COLO829 (cell line): ENCODE data around the gene PLEKHH1.
A peak's percentile ranks its signal among the peaks of the same experiment; 100 is the strongest.

ENCODE experiments used
- DNase-seq: peaks from one replicate; pipeline ENCODE4 v3.0.0; 2012; ENCODE audit warnings: low spot score

Gene PLEKHH1

DNA sequence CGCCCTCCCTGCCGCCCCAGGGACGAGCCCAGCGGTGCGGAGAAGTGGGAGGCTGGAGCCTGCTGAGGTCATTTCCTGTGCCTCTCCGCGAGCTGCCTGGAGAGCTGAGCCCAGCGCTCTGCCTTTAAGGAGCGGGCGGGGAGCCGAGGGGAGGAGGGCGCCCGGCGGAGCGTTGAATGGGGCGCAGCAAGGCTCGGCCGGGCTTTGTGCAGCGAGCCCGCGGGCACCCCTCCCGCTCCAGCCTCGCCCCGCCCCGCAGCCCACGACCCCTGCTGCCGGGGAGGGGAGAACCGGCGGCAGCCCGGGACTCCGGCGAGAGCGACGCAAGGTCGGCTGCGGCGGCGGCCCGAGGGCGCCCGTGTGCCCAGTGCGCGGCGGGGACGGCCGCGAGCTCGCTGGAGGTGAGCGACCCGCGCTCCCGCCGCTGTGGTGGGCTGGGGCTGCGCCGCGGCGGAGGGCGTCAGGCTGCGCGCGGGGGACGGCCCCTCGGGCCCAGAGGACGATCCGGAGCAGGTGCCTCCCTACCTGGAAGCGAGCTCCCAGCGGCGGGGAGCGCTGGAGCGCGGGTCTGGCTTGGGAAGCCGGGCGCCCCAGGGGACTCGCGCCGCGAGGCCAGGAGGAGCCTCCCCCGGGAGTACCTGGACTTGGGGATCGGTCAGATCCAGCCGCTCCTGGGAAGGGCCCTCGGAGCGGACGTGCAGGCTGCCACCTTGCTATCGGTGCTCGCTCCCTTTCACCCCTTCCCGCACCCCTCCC lies at the start of gene PLEKHH1:
PLEKHH1 (plus strand) TSS at position 293 of the 756 bp plus-strand sequence. CDS start 8,578 bp downstream, outside the sequence.
- DNase-seq: peak; percentile 69

DNA sequence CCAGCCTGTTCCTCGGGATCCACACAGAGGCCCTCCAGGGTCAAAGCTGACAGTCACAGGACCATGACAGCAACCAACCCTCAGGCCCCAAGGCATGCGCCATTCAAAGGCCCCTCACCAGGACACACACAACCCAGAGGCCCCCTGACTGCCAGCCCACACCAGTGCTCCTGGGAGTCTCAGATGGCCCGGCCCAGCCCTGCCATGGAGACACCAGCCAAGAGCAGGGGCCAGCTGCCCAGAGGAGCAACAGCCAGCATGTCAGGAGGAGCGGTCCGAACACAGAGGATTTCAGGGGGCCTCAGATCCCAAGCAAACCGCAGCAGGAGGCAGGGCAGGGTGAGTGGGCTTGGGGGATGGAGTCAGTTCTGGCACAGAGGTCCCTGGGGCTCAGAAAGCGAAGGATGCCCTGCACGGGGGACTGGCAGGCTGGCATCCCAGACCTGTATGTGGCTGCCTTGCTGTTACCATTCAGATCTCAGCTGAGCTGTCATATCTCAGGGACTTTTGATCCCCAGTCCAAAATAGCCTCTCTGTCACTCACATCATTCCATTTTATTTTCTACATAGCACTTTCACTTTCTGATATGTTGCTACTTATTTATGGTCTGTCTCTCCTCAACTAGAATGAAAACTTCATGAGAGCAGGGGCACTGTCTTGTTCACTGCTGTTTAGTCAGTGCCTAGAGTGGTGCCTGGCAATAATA lies 49.4 kb upstream of the PLEKHH1 start:
- no peak for DNase-seq

DNA sequence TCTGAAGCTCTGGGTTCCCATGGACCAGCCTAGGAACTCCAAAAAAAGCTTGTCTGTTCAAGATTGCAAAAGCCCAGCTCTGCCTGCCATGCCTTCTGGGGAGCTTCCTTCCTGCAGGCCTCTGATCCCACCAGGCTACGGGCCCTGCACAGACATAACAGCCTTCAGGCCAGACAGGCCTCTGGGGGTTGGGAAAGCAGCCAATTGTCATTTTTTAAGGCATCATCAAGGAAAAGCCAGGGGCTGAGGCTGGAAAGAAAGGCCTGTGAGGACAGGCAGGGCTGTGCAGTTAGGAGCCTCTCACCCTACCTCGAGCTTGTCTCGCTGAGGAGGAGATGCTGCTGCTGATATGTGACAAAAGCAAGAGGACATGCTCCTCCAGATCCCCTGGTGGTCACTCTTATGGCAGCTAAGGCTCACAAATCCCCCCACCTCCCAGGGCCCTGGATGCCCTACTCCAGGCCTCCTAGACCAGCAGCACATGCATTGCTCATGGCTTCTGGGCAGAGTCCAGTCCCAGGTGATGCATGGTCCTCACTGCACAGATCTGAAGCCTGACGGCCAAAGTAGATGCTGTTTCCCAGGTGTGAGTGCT lies 47.5 kb upstream of the PLEKHH1 start:
- no peak for DNase-seq

- DNase-seq: no peak
Observed at GRCh38 chr14:67486890-67487289, 46.2 kb upstream of the PLEKHH1 start.

DNA sequence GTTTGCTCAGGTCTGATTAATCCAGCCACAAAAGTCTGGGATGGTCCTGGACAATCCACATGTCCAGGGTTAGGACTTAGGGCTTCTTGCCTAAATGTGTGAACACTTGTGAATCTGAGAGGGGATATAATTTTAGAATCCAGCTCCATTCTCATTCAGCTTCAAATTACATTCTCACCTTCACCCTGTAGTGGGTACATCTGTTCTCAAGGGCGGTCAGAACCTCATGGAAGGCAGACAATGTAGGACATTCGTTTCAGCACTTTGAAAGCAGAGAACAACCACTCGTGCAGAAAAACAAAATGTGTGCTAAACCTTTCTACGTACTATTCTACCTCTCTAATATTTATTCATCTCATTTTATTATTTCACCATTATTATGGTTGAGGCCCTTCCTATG lies 45.8 kb upstream of the PLEKHH1 start:
- DNase-seq: no peak

DNA sequence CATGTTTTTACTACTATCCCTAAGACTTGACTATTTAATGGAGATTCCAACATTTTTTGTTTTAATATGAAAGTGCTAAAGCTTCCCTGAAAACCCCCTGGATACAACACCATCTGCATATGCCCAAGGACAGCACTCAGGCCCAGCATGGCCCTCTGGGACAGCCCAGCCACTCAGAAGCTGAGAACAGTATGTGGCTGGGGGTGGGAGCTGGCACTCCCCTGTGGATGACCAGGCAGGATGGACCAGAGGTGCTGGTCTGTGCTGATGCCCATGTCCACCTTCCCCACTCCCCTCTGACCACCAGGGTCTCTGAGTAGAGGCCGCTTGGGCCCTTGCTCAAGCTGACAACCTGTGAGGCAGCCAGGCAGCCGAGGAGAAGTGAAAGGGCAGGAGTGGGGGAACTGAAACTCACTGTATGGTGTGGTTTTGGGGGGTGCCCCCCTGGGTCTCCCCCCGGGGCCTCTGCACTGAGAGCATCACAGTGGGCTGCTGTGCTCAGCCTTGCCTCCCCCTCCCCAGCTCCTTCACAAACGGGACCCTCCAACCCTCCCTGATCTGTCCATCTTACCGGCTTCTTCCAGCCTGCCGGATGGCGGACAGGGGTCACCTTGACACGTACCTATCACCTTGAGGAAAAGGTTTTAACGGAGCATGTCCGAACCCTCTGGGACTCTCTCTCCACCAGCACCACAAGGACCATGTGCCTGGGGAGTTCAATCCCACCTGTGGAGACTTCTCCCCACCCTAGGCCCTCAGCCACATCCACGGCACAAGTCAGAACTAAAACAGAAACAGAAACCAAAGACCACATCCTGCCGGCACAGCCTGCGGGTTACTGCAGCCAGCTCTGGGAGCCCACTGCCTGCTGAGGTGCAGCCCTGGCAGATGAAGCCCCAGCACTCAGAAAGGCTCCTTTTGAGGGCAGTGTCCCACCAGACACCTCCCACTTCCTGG lies 44.9 kb upstream of the PLEKHH1 start, which contains the start of gene TMEM229B:
TMEM229B (minus strand) TSS at position 785 of the 957 bp plus-strand sequence. CDS start 14,798 bp downstream, outside the sequence.
- no peak for DNase-seq

DNA sequence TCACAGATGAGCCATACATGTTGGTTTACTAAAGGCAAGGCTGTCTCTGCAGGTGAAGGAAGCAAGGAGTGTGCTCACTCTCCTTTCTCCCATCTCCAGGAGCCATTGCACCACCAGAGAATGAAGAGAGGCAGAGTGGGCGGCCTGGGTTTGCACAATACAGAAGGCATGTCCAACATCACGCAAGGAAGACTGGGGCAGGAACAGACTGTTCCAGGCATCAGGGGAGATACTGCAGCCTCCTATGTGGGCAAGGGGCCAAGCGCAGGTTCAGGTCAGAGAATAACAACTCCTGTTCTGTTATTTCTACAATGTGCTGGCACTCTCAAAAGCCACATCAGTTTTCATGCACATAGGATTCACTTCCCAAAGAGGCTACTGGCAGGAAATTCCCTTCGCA lies 42.9 kb upstream of the PLEKHH1 start:
- DNase-seq: no peak

GRCh38 chr14:67491285-67491684 lies 41.8 kb upstream of the PLEKHH1 start:
- no peak for DNase-seq

DNA sequence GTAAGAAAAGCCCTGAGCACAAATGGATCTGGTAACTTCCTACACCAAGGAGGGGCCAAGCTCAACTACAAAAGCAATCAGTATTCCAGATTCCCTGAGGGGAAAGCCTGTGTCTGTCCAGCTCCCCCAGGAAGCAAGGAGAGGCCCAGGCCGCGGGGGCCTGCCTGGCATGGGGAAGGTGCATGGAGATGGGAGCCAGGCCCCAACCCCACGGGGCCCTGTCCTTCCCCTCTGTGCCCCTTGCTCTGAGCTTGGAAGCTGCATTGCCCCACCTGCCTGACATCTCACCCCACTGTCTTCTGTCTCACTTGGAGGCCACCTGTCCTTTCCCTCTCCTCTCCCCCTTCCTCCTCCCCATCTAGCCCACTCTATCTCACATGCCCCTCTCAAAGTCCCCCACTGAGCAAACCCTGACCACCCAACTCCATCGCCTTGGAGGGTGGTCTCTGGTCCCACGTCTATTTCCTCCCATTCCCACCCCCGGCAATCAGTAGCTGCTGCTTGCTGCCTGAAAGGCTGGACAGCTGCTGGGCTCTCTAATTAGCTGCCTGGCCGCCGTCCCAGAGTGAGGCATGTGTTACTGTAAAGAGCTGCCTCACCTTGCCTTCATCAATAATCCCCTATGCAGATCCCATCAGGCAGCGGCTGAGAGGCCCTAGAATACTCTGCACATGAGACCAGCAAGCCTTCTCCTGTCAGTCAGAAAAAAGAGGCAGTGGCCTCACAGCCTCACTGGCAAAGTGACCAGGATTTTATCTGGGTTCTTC lies 41.2 kb upstream of the PLEKHH1 start:
- no peak for DNase-seq

DNA sequence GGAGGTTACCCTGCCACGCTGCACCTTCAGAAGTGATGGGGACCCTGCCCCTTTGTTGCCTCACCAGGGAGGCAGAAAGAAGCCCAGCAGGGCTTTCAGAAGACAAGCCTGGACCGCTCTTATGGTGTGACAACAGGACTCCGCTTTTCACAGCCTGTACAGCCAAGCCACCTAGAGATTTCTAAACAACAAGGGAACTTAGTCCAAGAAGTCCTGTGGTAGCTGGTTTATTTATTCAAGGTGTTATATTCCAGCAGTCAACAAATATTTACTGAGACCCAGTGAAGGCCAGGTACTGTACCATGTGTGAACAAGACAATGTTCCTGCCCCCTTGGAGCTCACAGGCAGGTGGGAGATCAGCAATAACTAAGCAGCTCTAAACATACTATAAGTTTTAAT lies 40.6 kb upstream of the PLEKHH1 start:
- no peak for DNase-seq

DNA sequence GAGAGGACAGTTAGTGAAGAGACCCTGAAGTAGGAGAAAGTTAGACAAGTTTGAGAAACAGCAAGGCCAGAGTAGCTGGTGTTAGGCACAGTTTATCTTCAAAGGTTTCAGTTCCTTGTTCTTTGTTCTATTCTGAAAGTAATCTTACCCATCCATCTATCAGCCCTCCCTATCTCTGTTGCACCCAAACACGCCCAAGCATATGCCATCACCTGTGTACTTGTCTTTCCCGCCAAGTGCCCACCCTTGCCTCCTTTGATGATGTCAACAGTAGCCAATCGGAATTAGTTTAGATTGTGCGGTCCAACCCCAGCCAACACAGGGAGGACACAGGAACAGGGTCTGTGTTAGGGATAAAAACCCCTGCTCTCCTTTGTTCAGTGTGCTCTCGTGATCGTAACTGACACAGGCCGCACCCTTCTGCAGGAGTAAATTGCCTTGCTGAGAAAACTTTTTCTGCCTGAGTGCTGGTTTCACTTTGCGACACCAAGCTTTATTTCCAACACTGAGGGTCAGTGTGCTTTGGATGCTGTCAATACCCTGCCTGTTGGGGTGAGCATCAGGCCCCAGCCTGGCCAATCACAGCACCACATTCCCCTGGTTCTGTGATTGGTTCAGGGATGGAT lies 39.9 kb upstream of the PLEKHH1 start:
- DNase-seq: no peak

DNA sequence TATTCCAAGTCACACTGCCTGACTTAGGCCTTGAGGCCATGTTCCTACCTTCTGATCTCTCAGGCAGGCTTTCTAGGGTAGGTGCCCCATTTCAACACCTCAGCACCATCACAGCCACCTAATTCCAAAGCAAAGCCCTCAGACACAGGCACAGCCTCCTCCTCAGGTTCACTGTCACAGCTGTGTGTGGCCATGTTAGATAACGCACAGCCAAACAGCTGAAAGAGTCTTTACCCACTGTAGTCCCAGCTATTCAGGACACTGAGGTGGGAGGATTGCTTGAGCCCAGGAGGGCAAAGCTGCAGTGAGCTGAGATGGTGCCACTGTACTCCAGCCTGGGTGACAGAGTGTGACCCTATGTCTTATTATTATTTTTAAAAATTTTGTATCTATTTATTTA lies 37.3 kb upstream of the PLEKHH1 start:
- DNase-seq: no peak

DNA sequence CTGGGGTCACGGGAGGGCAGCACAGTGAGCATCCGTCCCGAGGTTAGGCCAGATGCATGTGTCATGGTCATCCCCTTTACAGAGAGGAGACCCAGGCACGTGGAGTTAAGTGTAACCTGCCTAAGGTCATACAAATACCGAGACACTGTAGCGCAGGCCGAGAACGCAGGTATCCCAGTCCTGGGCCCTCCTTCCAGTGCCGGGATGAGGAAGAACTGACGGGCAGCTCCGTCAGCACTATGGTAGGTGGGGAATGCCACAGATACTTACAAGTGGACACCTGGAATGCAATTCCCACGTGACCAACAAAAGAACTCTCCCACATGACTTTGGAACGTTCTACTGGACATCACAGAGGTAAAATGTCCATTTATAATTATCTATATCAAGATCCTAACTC lies 35.9 kb upstream of the PLEKHH1 start:
- DNase-seq: no peak

- no peak for DNase-seq
Observed at GRCh38 chr14:67497716-67498115, 35.4 kb upstream of the PLEKHH1 start.

- DNase-seq: no peak
Observed at GRCh38 chr14:67500981-67501380, 32.1 kb upstream of the PLEKHH1 start.

DNA sequence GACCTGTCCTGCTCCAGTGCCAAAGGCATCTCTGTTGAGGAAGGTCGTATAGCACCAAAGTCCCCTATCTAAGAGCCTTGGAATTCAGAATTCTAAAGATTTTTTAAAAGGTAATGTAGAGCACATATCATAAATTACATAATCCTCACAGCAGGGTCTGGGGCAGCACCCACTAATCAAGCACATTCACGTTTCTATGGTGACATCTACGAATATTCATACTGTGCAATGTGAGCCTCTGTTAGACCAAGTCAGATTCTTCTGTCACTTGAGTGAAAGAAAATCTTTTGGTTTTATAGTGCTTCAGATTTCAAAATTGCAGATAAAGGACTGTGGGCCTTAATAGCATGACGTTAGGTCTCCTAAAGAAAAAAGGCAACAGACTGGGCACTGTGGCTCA lies 31.4 kb upstream of the PLEKHH1 start:
- no peak for DNase-seq

- DNase-seq: no peak
Observed at GRCh38 chr14:67502867-67503266, 30.2 kb upstream of the PLEKHH1 start.

DNA sequence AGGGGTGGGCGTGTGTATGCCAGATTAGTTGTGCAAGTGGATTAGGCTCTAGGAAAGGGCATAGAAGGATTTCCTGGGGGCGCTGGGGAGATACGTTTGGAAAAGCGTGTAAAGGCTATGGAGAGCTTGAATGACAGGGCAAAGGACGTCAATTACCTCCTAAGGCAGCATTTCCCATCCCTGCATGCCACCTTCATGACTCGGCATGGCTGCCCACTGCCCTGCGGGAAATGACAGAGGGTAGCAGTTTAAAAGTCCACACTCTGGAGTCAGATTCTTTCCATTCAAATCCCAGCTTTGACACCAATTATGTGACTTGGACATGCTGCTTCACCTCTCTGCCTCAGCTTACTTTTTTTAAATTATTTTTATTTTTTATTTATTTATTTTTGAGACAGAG lies 29.8 kb upstream of the PLEKHH1 start:
- no peak for DNase-seq

DNA sequence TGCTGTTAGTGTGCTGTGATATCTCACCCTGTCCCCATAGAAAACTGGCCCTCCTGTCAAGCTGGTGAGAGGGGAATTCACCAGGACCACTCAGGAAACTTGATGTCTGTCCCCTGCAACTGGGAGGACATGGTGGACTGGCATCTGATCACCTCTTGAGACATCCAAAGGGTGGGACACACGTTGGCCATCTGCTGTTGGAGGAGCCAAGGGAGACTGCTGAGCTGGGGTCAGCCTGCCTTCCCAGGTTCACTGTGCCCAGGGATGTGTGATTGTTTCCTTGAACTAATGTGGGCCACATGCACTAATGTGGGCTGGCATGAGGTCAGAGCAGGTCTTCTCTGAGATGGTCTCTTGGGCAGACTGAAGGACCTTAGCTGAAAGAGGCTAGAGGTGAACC lies 27.8 kb upstream of the PLEKHH1 start:
- no peak for DNase-seq

DNA sequence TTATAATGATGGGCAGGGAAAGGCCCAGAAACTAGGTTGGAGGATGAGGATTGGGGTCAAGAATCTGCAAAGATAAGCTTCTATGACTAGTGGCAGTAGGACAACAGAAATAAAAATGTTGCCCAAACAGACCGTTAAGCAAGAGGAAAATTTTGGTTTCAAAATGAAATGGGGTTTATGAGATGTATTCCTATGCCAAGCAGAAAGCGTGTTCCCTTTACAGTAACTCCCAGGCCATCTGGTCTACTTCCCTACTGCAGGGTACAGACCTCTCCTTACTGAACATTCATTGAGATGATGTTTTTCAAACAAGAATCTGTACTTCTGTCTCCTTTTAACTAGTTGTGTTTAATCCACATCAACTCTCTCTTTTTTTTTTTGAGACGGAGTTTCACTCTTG lies 24.1 kb upstream of the PLEKHH1 start:
- no peak for DNase-seq

- DNase-seq: no peak
Observed at GRCh38 chr14:67510121-67510520, 23.0 kb upstream of the PLEKHH1 start.
